B cell (primary cell): ENCODE measurements around the gene USP2. TPM values are rescaled to one million over a fixed set of nuclear protein-coding genes. Genes with fewer than 3 reads are reported as not detected.

Experiments used
- polyA plus RNA-seq: library from polyadenylated mRNA; depleted of rRNA; stranded (reverse); fragments of >200 nt; gene quantifications from 2 replicates; pipeline ENCODE4 v1.2.3, GENCODE V29; 2012
- small RNA-seq: library from RNA; depleted of rRNA; stranded (forward); fragments of <200 nt; gene quantifications from one replicate; pipeline ENCODE3, GENCODE V24; 2012; ENCODE audit warnings: low replicate concordance, low read depth; ENCODE audit not compliant: insufficient read length
- total RNA-seq, 2 donors: library from RNA; stranded (reverse); fragments of 120-200 nt in 1 of 2; gene quantifications; 1 replicate in 1 of 2; 2 replicates in 1 of 2; pipeline versions ENCODE4 v1.2.3 to v1.2.4, GENCODE V29; 2013 to 2022

Gene USP2
- total and polyA plus RNA-seq, 2 donors (not counting 1 experiment from before 2014, with no cell fraction given), result 0.09 TPM; not detected in 1

Small RNA genes within 50 kb of the gene (small RNA-seq; reads per million reads assigned to genes)
- gene AP003396.4, result not detected
- not detected for gene RF01225

Other genes with a start within 250 kb of the USP2 start
- gene ABCG4, start 232.6 kb downstream of the USP2 start, total RNA-seq, result not detected in 2 replicates
- not detected in 2 replicates for gene ABCG4, start 232.6 kb downstream of the USP2 start, polyA plus RNA-seq
- gene NLRX1, start 213.0 kb downstream of the USP2 start, total RNA-seq, result 9.6 and 10.4 TPM in 2 replicates
- gene NLRX1, start 213.0 kb downstream of the USP2 start, polyA plus RNA-seq, result 4.5 and 6.3 TPM in 2 replicates
- 0.22 and 0.76 TPM in 2 replicates for gene NHERF4, start 196.2 kb downstream of the USP2 start, total RNA-seq
- 0.61 TPM in 1 of 2 replicates, not detected in the other for gene NHERF4, start 196.2 kb downstream of the USP2 start, polyA plus RNA-seq
- 35.2 and 38.7 TPM in 2 replicates for gene CBL, start 175.4 kb downstream of the USP2 start, total RNA-seq
- 11.7 and 12.5 TPM in 2 replicates for gene CBL, start 175.4 kb downstream of the USP2 start, polyA plus RNA-seq
- gene MCAM, start 64.6 kb downstream of the USP2 start, total RNA-seq, result 0.29 and 0.42 TPM in 2 replicates
- gene MCAM, start 64.6 kb downstream of the USP2 start, polyA plus RNA-seq, result 1.1 and 1.4 TPM in 2 replicates
- gene RNF26, start 47.2 kb downstream of the USP2 start, total RNA-seq, result 21.3 and 21.8 TPM in 2 replicates
- gene RNF26, start 47.2 kb downstream of the USP2 start, polyA plus RNA-seq, result 11.6 and 15.5 TPM in 2 replicates
- gene C1QTNF5, start 40.8 kb downstream of the USP2 start, total RNA-seq, result not detected in 2 replicates
- not detected in 2 replicates for gene C1QTNF5, start 40.8 kb downstream of the USP2 start, polyA plus RNA-seq
- gene MFRP, start 35.0 kb downstream of the USP2 start, total RNA-seq, result not detected in 2 replicates
- gene MFRP, start 35.0 kb downstream of the USP2 start, polyA plus RNA-seq, result not detected in 2 replicates
- not detected in 2 replicates for gene THY1, start 41.5 kb upstream of the USP2 start, total RNA-seq
- not detected in 2 replicates for gene THY1, start 41.5 kb upstream of the USP2 start, polyA plus RNA-seq